HepG2 (cell line): ENCODE results near the gene KCNJ13. TPM values are rescaled to one million over a fixed set of nuclear protein-coding genes. Genes with fewer than 3 reads are reported as not detected.

Experiments used
- ATAC-seq: fragments of 200-7000 bp; cut with Tn5 transposase; 3 replicates; pipeline ENCODE4 v1.9.1; 2020; ENCODE audit warnings: mild to moderate bottlenecking, moderate library complexity
- BruUV-seq: library from RNA; stranded (reverse); fragments of 400-500 nt; replicated peaks from 2 replicates; lab custom pipeline; 2021; lab: Mats Ljungman, UMichigan
- CTCF ChIA-PET: fragments of 300-600 bp; formaldehyde crosslinking; extraction: SDS; loops from one replicate; lab custom pipeline; 2021; ENCODE audit warnings: low total read pairs, inconsistent platforms, low intra/inter-chr PET ratio; lab: Yijun Ruan, JAX
- POLR2A ChIA-PET: fragments of 350-600 bp; sonication (Branson Sonifier 250); formaldehyde crosslinking; loops from one replicate; lab custom pipeline; 2020; ENCODE audit warnings: antibody characterized with exemption, inconsistent platforms; lab: Yijun Ruan, JAX
- DNase-seq: peaks from one replicate; pipeline ENCODE4 v3.0.0-alpha.2; 2015; ENCODE audit warnings: low spot score
- FAIRE-seq: peaks from 3 replicates; lab custom pipeline; 2011; peaks lifted over from hg19 to GRCh38; lab: Jason Lieb, UNC
- H2AFZ ChIP-seq: one replicate; pipeline ENCODE4 v1.6.1; 2011; ENCODE audit warnings: low read length, inconsistent platforms
- H3K27ac ChIP-seq: fragments of 300-600 bp; 3 replicates; pipeline ENCODE4 v1.8.0; 2011; ENCODE audit warnings: mixed run types, mild to moderate bottlenecking, mixed read lengths, low read length, inconsistent platforms; ENCODE audit not compliant: insufficient read depth; ENCODE audit errors: extremely low read length
- H3K27me3 ChIP-seq, 2 experiments: fragments of 200-600 bp in 1 of 2; 2 replicates in 1 of 2; 3 replicates in 1 of 2; pipeline versions ENCODE4 v1.6.0 to v1.8.0; 2011; ENCODE audit warnings: low read length in 2 of 2, mild to moderate bottlenecking in 2 of 2, moderate library complexity in 2 of 2, inconsistent platforms in 1 of 2; ENCODE audit not compliant: insufficient read depth in 2 of 2, control insufficient read depth in 1 of 2
- H3K36me3 ChIP-seq, 2 experiments: fragments of 200-600 bp in 1 of 2; replicated peaks in 1 of 2; 2 replicates in 1 of 2; 3 replicates in 1 of 2; pipeline versions ENCODE4 v1.5.1 to v1.8.0; 2011; ENCODE audit warnings: low read length in 2 of 2, inconsistent platforms in 1 of 2; ENCODE audit not compliant: insufficient read depth in 2 of 2, control insufficient read depth in 1 of 2
- H3K4me1 ChIP-seq: 2 replicates; pipeline ENCODE4 v1.5.1; 2012; ENCODE audit warnings: low read length, inconsistent platforms; ENCODE audit not compliant: insufficient read depth
- H3K4me2 ChIP-seq: 2 replicates; pipeline ENCODE4 v1.6.0; 2011; ENCODE audit warnings: low read depth, low read length, inconsistent platforms
- H3K4me3 ChIP-seq, 3 experiments: fragments of 200-600 bp in 1 of 3; sonication (generic), shearing (Covaris generic) in 1 of 3; replicated peaks in 1 of 3; 2 replicates each; pipeline ENCODE4 v1.5.1; 2011 to 2016; ENCODE audit warnings: low read length in 3 of 3, inconsistent platforms in 2 of 3, low read depth in 2 of 3, mild to moderate bottlenecking in 2 of 3, control low read depth in 1 of 3, mixed read lengths in 1 of 3; ENCODE audit not compliant: insufficient read depth in 1 of 3
- H3K79me2 ChIP-seq: one replicate; pipeline ENCODE4 v1.6.1; 2011; ENCODE audit warnings: low read length, inconsistent platforms; ENCODE audit not compliant: insufficient read depth
- H3K9ac ChIP-seq: 2 replicates; pipeline ENCODE4 v1.6.0; 2011; ENCODE audit warnings: mild to moderate bottlenecking, low read depth, low read length, inconsistent platforms; ENCODE audit not compliant: insufficient read depth
- H3K9me3 ChIP-seq: 2 replicates; pipeline ENCODE4 v1.5.1; 2012; ENCODE audit warnings: mild to moderate bottlenecking, low read length
- H4K20me1 ChIP-seq: 2 replicates; pipeline ENCODE4 v1.6.0; 2011; ENCODE audit warnings: inconsistent platforms, mild to moderate bottlenecking, low read length, moderate library complexity; ENCODE audit not compliant: insufficient read depth
- AHDC1 ChIP-seq: sonication (generic); formaldehyde crosslinking; IDR thresholded peaks from 2 replicates; pipeline ENCODE4 v1.5.1; 2020; ENCODE audit warnings: mild to moderate bottlenecking, missing genetic modification reagents, borderline replicate concordance
- FIP1L1 ChIP-seq: fragments of 200-400 bp; formaldehyde crosslinking; IDR thresholded peaks from 2 replicates; pipeline ENCODE4 v1.6.1; 2018; ENCODE audit warnings: low read depth, mild to moderate bottlenecking, low read length, moderate library complexity, borderline replicate concordance; ENCODE audit not compliant: insufficient read depth
- HCFC1 ChIP-seq: fragments of 150-350 bp; IDR thresholded peaks from 2 replicates; pipeline ENCODE4 v1.6.1; 2014; ENCODE audit warnings: low read depth, low read length
- HIC2 ChIP-seq: sonication (generic); formaldehyde crosslinking; IDR thresholded peaks from 2 replicates; pipeline ENCODE4 v1.9.0; 2022; ENCODE audit warnings: low read depth, missing genetic modification reagents
- KDM5A ChIP-seq: fragments of 200-600 bp; sonication (generic); IDR thresholded peaks from 2 replicates; pipeline ENCODE4 v1.7.0; 2018; ENCODE audit warnings: antibody characterized with exemption, mild to moderate bottlenecking, low read length, borderline replicate concordance
- PHF8 ChIP-seq: sonication (generic); formaldehyde crosslinking; IDR thresholded peaks from 2 replicates; pipeline ENCODE4 v1.5.0; 2020; ENCODE audit warnings: missing genetic modification reagents
- RFXANK ChIP-seq: IDR thresholded peaks from 2 replicates; pipeline ENCODE4 v1.6.1; 2016
- SRSF1 ChIP-seq: fragments of 200-400 bp; formaldehyde crosslinking; optimal IDR thresholded peaks from 2 replicates; pipeline ENCODE3; 2017; ENCODE audit warnings: mild to moderate bottlenecking, low read depth, low read length, moderate library complexity
- ZBTB42 ChIP-seq: sonication (generic); formaldehyde crosslinking; IDR thresholded peaks from 2 replicates; pipeline ENCODE4 v1.5.0; 2020; ENCODE audit warnings: mild to moderate bottlenecking, missing genetic modification reagents
- ZMAT3 ChIP-seq: sonication (generic); formaldehyde crosslinking; conservative IDR thresholded peaks from 2 replicates; pipeline ENCODE4 v1.7.0; 2021; ENCODE audit warnings: missing genetic modification reagents
- ZNF563 ChIP-seq: sonication (generic); formaldehyde crosslinking; IDR thresholded peaks from 2 replicates; pipeline ENCODE4 v1.8.0; 2022; ENCODE audit warnings: mild to moderate bottlenecking, moderate library complexity, missing genetic modification reagents
- ZNF580 ChIP-seq: IDR thresholded peaks from 2 replicates; pipeline ENCODE4 v1.6.1; 2016; ENCODE audit warnings: low read depth, borderline replicate concordance
- ZNF614 ChIP-seq: IDR thresholded peaks from 2 replicates; pipeline ENCODE4 v1.6.1; 2018; ENCODE audit warnings: missing biosample characterization, missing genetic modification reagents, inconsistent platforms, borderline replicate concordance
- ZNF710 ChIP-seq: sonication (generic); formaldehyde crosslinking; IDR thresholded peaks from 2 replicates; pipeline ENCODE4 v1.5.0; 2020; ENCODE audit warnings: mild to moderate bottlenecking, missing genetic modification reagents, borderline replicate concordance
- ZNF841 ChIP-seq: sonication (generic); formaldehyde crosslinking; IDR thresholded peaks from 2 replicates; pipeline ENCODE4 v1.8.1; 2023; ENCODE audit warnings: missing genetic modification reagents, borderline replicate concordance
- WGBS: methylation state at CpG from one replicate; pipeline ENCODE4 v1.1.6; 2017; ENCODE audit warnings: low lambda C conversion rate; 5-methylcytosine and 5-hydroxymethylcytosine counted together
- in situ Hi-C: cut with HindIII; loops from 2 replicates; pipeline ENCODE4 v1.10.0; 2017; ENCODE audit warnings: low pct_unique_long_range_greater_than_20kb; ENCODE audit not compliant: extremely low pct_ligation_motif_present
- intact Hi-C: fragments of 100-400 bp; cut with micrococcal nuclease; formaldehyde crosslinking; loops from one replicate; pipeline ENCODE4 v1.10.0; 2022; ENCODE audit not compliant: unreplicated experiment
- polyA plus RNA-seq, 8 experiments: library from polyadenylated mRNA; depleted of rRNA in 3 of 8; stranded (reverse) in 7 of 8; unstranded in 1 of 8; fragments of >200 nt; fragmentation: Illumina TruSeq in 4 of 8; extraction: Trizol in 4 of 8; gene quantifications; 2 replicates each; pipeline versions ENCODE4 v1.2.1 to v1.2.3, GENCODE V29; 2011 to 2016; ENCODE audit warnings: low read depth in 4 of 8, missing spikeins in 1 of 8, mixed read lengths in 1 of 8; ENCODE audit not compliant: insufficient read depth in 1 of 8
- total RNA-seq, 5 experiments: library from RNA; depleted of rRNA; stranded (reverse); fragments of >200 nt; fragmentation: Illumina TruSeq; extraction: Trizol; gene quantifications; 2 replicates each; pipeline ENCODE4 v1.2.3, GENCODE V29; 2016; ENCODE audit warnings: low read depth in 1 of 5

KCNJ13 gene
- total and polyA plus RNA-seq, 2 of the 13 experiments (the other 11 are each of a cell fraction or from before 2014, with no cell fraction given) = not detected

- TF ChIP-seq ZNF710 (CRISPR knock-in tag) = no peak
- TF ChIP-seq FIP1L1 = no peak
- no peak for TF ChIP-seq RFXANK
- TF ChIP-seq ZNF580 = no peak
- no peak for TF ChIP-seq KDM5A
Observed at GRCh38 chr2:232741294-232741693, 35.1 kb downstream of the KCNJ13 start (continued).

GRCh38 chr2:232731470-232731869, 44.9 kb downstream of the KCNJ13 start:
- FAIRE-seq (no peak), ATAC-seq (no peak), DNase-seq (no peak)
- no TSS peak for BruUV-seq
- in situ Hi-C loops (no loop called here), intact Hi-C loops (no loop called here)
- no peak overlapping the region for H3K27ac ChIP-seq
- 97% methylated on average over 2 of the region's 2 CpGs for WGBS
- ChIA-PET CTCF (no interaction called here), POLR2A (no interaction called here)
- no peaks in the 10 kb centered on the region for H3K9me3 ChIP-seq
- H3K4me3 ChIP-seq = no peak overlapping the region
- no peak overlapping the region for H3K9ac ChIP-seq
- H3K27me3 ChIP-seq = no peaks in the 10 kb centered on the region
- peaks cover 21 to 62% of the 10 kb centered on the region in 2 experiments for H3K36me3 ChIP-seq
- H4K20me1 ChIP-seq = 0 out of 2 replicates have a peak, but pooled peaks cover 4% of the 10 kb centered on the region
- H2AFZ ChIP-seq = no peak overlapping the region
- peaks cover 42% of the 10 kb centered on the region for H3K79me2 ChIP-seq
- H3K4me1 ChIP-seq = no peaks in the 10 kb centered on the region
- H3K4me2 ChIP-seq = no peak overlapping the region
- TF ChIP-seq ZBTB42 (CRISPR knock-in tag) (no peak), SRSF1 (no peak), AHDC1 (no peak), HCFC1 (no peak), HIC2 (no peak), KDM5A (no peak), ZNF614 (CRISPR knock-in tag) (no peak), ZNF841 (CRISPR knock-in tag) (no peak), ZNF563 (CRISPR knock-in tag) (no peak), PHF8 (no peak), ZMAT3 (CRISPR knock-in tag) (no peak)
